SK-N-SH treated with all-trans-retinoic acid at 6 μM for 48 hours (cell line): Measurements from ENCODE around the gene VOPP1.

Source experiments
- ATAC-seq: fragments of 200-7000 bp; cut with Tn5 transposase; 3 replicates; pipeline ENCODE4 v1.9.1; 2020; ENCODE audit warnings: mild to moderate bottlenecking, moderate library complexity
- BACH2 ChIP-seq: fragments of 250-450 bp; sonication (Bioruptor Pico); IDR thresholded peaks from 2 replicates; pipeline ENCODE4 v1.9.0; 2021; ENCODE audit warnings: mild to moderate bottlenecking, borderline replicate concordance
- CSDC2 ChIP-seq: fragments of 250-450 bp; sonication (Bioruptor Pico); IDR thresholded peaks from 2 replicates; pipeline ENCODE4 v1.5.0; 2020; ENCODE audit warnings: mild to moderate bottlenecking, moderate library complexity
- CSRNP3 ChIP-seq: fragments of 250-450 bp; sonication (Bioruptor Pico); IDR thresholded peaks from 2 replicates; pipeline ENCODE4 v1.5.1; 2021; ENCODE audit warnings: mild to moderate bottlenecking, moderate library complexity
- PATZ1 ChIP-seq: fragments of 250-450 bp; sonication (Bioruptor Pico); IDR thresholded peaks from 2 replicates; pipeline ENCODE4 v1.8.0; 2020; ENCODE audit warnings: mild to moderate bottlenecking, moderate library complexity, borderline replicate concordance
- PPARA ChIP-seq: fragments of 250-450 bp; sonication (Bioruptor Pico); IDR thresholded peaks from 2 replicates; pipeline ENCODE4 v1.5.0; 2020; ENCODE audit warnings: mild to moderate bottlenecking, borderline replicate concordance
- RARB ChIP-seq: fragments of 250-450 bp; sonication (Bioruptor Pico); IDR thresholded peaks from 2 replicates; pipeline ENCODE4 v1.8.0; 2021; ENCODE audit warnings: mild to moderate bottlenecking, moderate library complexity
- SNAI2 ChIP-seq: fragments of 250-450 bp; sonication (Bioruptor Pico); IDR thresholded peaks from 2 replicates; pipeline ENCODE4 v1.5.0; 2020; ENCODE audit warnings: mild to moderate bottlenecking, moderate library complexity
- TCF4 ChIP-seq: fragments of 250-450 bp; sonication (Bioruptor Pico); IDR thresholded peaks from 2 replicates; pipeline ENCODE4 v1.8.0; 2021; ENCODE audit warnings: mild to moderate bottlenecking, moderate library complexity, borderline replicate concordance
- TOX ChIP-seq: fragments of 250-450 bp; sonication (Bioruptor Pico); IDR thresholded peaks from 2 replicates; pipeline ENCODE4 v1.8.0; 2021; ENCODE audit warnings: mild to moderate bottlenecking, moderate library complexity, borderline replicate concordance
- ZC3H10 ChIP-seq: fragments of 250-450 bp; sonication (Bioruptor Pico); IDR thresholded peaks from 2 replicates; pipeline ENCODE4 v1.5.1; 2021; ENCODE audit warnings: mild to moderate bottlenecking, moderate library complexity
- ZFP3 ChIP-seq: fragments of 250-450 bp; sonication (Bioruptor Pico); IDR thresholded peaks from 2 replicates; pipeline ENCODE4 v1.5.0; 2020; ENCODE audit warnings: mild to moderate bottlenecking, moderate library complexity
- ZFP30 ChIP-seq: fragments of 450-650 bp; formaldehyde crosslinking; IDR thresholded peaks from 2 replicates; pipeline ENCODE4 v1.5.0; 2022; ENCODE audit warnings: mild to moderate bottlenecking, moderate library complexity
- ZNF565 ChIP-seq: fragments of 450-650 bp; formaldehyde crosslinking; conservative IDR thresholded peaks from 2 replicates; pipeline ENCODE4 v1.5.0; 2020; ENCODE audit warnings: low read depth, mild to moderate bottlenecking, moderate library complexity
- ZNF70 ChIP-seq: fragments of 450-650 bp; formaldehyde crosslinking; IDR thresholded peaks from 2 replicates; pipeline ENCODE4 v1.5.0; 2020; ENCODE audit warnings: mild to moderate bottlenecking, moderate library complexity
- ZNF8 ChIP-seq: fragments of 450-650 bp; formaldehyde crosslinking; IDR thresholded peaks from 2 replicates; pipeline ENCODE4 v1.5.0; 2020; ENCODE audit warnings: mild to moderate bottlenecking, moderate library complexity
- TF ChIP-seq, protein P1 (sequence below): fragments of 250-450 bp; sonication (Bioruptor Pico); IDR thresholded peaks from 2 replicates; pipeline ENCODE4 v1.5.0; 2020; ENCODE audit warnings: mild to moderate bottlenecking, moderate library complexity
- TF ChIP-seq, protein P2 (sequence below): fragments of 250-450 bp; sonication (Bioruptor Pico); IDR thresholded peaks from 2 replicates; pipeline ENCODE4 v1.8.0; 2021; ENCODE audit warnings: low read depth, mild to moderate bottlenecking, moderate library complexity, borderline replicate concordance

Gene VOPP1

DNA sequence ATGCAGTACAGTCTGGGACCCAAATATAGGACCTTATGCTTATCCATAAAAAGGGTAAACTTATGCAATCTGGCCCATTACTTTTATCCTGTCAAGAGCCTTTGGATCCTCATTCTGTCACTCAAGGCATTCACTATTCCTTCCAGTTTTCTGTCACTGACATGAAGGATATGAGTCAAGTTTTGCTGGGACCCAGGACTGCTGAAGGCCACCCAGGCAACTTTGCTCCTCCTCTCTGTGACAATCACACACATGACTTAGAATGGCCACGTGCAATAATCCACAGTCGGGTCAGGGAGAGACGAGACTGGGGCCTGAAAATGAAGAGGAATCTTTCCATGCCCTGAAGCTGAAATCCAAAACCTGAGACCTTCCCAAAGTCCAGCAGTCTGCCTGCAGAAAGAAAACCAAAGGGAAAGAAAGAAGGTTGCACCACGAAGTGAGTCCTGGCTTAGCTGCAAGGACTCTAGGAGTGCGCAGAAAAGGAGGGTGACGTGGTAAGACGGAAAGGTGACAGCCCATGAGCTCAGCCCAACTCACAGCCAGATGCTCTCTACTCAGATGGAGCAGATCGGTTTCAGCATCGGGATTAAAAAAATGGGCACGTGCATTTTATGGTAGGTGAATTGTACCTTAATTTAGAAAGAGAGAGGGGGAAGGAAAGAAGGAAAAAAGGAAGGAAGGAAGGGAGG lies 67.2 kb downstream of the VOPP1 start:
- TF ChIP-seq RARB (CRISPR knock-in tag), result no peak
- ATAC-seq, result no peak

GRCh38 chr7:55504093-55504859 lies 68.0 kb downstream of the VOPP1 start:
- no peak for TF ChIP-seq ZC3H10 (CRISPR knock-in tag)
- TF ChIP-seq PPARA (CRISPR knock-in tag), result no peak
- TF ChIP-seq, protein P1, sequence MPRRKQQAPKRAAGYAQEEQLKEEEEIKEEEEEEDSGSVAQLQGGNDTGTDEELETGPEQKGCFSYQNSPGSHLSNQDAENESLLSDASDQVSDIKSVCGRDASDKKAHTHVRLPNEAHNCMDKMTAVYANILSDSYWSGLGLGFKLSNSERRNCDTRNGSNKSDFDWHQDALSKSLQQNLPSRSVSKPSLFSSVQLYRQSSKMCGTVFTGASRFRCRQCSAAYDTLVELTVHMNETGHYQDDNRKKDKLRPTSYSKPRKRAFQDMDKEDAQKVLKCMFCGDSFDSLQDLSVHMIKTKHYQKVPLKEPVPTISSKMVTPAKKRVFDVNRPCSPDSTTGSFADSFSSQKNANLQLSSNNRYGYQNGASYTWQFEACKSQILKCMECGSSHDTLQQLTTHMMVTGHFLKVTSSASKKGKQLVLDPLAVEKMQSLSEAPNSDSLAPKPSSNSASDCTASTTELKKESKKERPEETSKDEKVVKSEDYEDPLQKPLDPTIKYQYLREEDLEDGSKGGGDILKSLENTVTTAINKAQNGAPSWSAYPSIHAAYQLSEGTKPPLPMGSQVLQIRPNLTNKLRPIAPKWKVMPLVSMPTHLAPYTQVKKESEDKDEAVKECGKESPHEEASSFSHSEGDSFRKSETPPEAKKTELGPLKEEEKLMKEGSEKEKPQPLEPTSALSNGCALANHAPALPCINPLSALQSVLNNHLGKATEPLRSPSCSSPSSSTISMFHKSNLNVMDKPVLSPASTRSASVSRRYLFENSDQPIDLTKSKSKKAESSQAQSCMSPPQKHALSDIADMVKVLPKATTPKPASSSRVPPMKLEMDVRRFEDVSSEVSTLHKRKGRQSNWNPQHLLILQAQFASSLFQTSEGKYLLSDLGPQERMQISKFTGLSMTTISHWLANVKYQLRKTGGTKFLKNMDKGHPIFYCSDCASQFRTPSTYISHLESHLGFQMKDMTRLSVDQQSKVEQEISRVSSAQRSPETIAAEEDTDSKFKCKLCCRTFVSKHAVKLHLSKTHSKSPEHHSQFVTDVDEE, result no peak
- TF ChIP-seq SNAI2, result no peak
- TF ChIP-seq ZFP3 (CRISPR knock-in tag), result no peak
- TF ChIP-seq CSDC2, result no peak
- no peak for TF ChIP-seq ZFP30 (CRISPR knock-in tag)
- TF ChIP-seq ZNF70 (CRISPR knock-in tag), result no peak
- no peak for TF ChIP-seq ZNF8 (CRISPR knock-in tag)
- peak; percentile 16; the same call in 2 of the 3 replicates for ATAC-seq

DNA sequence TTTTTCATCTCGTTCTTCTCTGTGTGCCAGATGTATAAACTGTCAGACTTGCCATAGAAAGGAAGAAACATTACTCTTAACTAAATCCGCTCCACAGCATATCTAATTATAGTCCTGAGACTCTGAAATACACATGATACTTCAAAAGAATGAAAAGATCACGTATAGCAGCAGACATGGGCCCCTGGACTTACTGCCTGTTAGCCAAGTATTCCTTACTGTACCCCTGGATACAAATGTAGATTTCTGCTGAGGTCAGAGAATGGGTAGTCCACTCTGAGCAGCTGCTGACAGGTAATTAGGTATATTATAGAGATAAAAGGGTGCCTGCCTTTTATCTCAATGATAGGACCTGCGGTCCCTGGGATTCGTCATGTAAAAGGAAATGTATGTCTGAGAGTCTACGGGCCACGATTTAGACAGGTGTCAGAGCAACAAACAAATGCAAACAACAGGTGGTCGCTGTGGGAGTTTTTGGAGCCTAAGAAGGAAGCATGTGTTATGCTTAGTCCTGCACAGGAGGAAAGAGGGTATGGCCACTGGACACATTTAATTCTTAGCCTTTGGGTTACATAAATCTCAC lies 69.4 kb downstream of the VOPP1 start:
- TF ChIP-seq ZFP3 (CRISPR knock-in tag) (no peak), PPARA (CRISPR knock-in tag) (no peak), CSRNP3 (CRISPR knock-in tag) (no peak), TCF4 (CRISPR knock-in tag) (peak; percentile 88), ZNF70 (CRISPR knock-in tag) (no peak), ZNF565 (CRISPR knock-in tag) (no peak), ZFP30 (CRISPR knock-in tag) (no peak), BACH2 (CRISPR knock-in tag) (no peak), SNAI2 (no peak)
- TF ChIP-seq, protein P1, result 0 out of 2 replicates have a peak, but pooled peaks have one; percentile 33
- no peak for ATAC-seq

DNA sequence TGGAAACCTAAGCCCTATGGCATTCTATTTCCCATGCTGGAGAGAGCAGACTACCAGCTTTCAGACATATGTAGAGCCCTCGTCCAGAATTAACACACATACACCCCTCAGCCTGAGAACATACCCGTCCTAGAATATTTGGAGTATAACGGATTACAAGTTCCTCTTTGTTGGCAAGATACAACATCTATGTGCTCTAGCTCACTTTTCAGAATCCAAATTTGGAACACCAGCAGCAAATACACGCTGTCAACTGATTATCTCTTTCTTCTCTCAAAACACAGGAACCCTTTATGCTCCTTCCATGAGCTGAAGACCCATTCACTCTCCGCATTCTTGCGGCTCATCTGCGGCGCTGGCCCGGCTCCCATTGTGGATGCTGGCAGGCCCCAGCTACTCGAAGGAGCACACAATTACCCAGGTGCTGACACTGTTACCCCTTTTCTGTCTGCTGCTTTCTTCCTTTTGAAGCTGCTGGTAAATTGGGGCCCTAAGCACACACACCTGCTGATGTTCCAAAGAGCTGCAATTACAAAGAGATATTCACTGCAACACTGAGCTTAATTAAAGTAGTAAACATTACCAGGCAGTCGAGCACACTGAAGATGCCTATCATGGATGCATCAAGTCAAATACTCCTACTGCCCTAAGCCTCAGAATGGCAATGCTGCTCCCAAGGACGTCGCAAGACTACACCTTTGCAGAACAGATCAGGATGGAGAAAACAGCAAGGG lies 70.0 kb downstream of the VOPP1 start:
- ATAC-seq, result no peak
- TF ChIP-seq ZFP3 (CRISPR knock-in tag) (no peak), TCF4 (CRISPR knock-in tag) (no peak), PATZ1 (CRISPR knock-in tag) (no peak), ZNF8 (CRISPR knock-in tag) (no peak), ZC3H10 (CRISPR knock-in tag) (no peak), BACH2 (CRISPR knock-in tag) (no peak), TOX (CRISPR knock-in tag) (no peak), SNAI2 (no peak), PPARA (CRISPR knock-in tag) (no peak)
- TF ChIP-seq, protein P2, sequence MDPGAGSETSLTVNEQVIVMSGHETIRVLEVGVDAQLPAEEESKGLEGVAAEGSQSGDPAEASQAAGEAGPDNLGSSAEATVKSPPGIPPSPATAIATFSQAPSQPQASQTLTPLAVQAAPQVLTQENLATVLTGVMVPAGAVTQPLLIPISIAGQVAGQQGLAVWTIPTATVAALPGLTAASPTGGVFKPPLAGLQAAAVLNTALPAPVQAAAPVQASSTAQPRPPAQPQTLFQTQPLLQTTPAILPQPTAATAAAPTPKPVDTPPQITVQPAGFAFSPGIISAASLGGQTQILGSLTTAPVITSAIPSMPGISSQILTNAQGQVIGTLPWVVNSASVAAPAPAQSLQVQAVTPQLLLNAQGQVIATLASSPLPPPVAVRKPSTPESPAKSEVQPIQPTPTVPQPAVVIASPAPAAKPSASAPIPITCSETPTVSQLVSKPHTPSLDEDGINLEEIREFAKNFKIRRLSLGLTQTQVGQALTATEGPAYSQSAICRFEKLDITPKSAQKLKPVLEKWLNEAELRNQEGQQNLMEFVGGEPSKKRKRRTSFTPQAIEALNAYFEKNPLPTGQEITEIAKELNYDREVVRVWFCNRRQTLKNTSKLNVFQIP, result no peak
